GM12864 (cell line): ENCODE data around the gene CTSA.

Source experiments
- DNase-seq: peaks from one replicate; pipeline ENCODE4 v3.0.0-alpha.2; 2011; ENCODE audit warnings: low read depth
- H3K4me3 ChIP-seq: 2 replicates; pipeline ENCODE4 v1.5.1; 2011; ENCODE audit warnings: mild to moderate bottlenecking, low read depth, low read length, control low read depth
- TF ChIP-seq, protein P1 (sequence below): IDR thresholded peaks from 2 replicates; pipeline ENCODE4 v1.5.1; 2011; ENCODE audit warnings: low read depth, mild to moderate bottlenecking, moderate library complexity, low read length, control low read depth, inconsistent platforms; ENCODE audit errors: missing control alignments

CTSA gene

DNA sequence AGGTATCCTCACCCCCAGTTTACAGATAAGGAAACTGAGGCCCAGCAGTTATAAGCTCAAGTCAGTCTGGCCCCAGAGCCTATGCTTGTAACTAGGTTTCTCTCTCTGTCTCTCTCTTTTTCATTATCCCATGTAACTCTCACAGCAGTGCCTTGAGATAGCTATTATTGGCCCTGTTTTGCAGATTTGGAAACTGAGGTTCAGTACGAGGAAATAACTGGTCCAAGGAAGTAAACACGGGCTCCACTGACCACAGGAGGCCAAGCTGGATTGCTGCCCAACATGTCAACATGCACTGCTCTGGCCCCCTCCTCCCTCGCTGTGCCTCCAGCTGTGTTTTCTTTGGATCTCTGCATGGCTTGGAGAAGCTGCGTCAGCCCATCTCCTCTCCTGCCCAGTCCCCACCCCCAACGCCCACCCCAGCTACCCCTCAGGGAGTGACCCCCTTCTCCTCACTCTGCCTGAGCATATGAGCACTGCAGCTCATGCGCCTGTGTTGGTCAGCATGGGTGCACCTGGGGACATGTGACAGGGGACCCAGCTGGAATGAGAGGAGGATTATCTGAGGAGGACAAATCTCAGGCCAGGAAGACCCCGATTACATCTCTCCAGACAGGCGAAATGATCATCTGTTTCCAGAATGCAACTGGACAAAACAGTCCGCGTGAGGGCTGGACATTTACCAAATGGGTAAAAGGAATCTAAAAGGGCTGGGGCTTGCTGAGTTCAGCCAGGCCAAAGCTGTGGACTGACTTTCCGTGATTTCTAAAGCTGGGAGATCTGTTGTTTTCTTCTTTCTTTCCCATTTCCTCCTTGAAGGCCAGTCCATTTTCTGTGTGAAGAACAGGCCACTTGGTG, 28.6 kb downstream of the CTSA start:
- H3K4me3 ChIP-seq, result no peak overlapping the region
- DNase-seq, result no peak
- TF ChIP-seq, protein P1, sequence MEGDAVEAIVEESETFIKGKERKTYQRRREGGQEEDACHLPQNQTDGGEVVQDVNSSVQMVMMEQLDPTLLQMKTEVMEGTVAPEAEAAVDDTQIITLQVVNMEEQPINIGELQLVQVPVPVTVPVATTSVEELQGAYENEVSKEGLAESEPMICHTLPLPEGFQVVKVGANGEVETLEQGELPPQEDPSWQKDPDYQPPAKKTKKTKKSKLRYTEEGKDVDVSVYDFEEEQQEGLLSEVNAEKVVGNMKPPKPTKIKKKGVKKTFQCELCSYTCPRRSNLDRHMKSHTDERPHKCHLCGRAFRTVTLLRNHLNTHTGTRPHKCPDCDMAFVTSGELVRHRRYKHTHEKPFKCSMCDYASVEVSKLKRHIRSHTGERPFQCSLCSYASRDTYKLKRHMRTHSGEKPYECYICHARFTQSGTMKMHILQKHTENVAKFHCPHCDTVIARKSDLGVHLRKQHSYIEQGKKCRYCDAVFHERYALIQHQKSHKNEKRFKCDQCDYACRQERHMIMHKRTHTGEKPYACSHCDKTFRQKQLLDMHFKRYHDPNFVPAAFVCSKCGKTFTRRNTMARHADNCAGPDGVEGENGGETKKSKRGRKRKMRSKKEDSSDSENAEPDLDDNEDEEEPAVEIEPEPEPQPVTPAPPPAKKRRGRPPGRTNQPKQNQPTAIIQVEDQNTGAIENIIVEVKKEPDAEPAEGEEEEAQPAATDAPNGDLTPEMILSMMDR, result no peak

DNA sequence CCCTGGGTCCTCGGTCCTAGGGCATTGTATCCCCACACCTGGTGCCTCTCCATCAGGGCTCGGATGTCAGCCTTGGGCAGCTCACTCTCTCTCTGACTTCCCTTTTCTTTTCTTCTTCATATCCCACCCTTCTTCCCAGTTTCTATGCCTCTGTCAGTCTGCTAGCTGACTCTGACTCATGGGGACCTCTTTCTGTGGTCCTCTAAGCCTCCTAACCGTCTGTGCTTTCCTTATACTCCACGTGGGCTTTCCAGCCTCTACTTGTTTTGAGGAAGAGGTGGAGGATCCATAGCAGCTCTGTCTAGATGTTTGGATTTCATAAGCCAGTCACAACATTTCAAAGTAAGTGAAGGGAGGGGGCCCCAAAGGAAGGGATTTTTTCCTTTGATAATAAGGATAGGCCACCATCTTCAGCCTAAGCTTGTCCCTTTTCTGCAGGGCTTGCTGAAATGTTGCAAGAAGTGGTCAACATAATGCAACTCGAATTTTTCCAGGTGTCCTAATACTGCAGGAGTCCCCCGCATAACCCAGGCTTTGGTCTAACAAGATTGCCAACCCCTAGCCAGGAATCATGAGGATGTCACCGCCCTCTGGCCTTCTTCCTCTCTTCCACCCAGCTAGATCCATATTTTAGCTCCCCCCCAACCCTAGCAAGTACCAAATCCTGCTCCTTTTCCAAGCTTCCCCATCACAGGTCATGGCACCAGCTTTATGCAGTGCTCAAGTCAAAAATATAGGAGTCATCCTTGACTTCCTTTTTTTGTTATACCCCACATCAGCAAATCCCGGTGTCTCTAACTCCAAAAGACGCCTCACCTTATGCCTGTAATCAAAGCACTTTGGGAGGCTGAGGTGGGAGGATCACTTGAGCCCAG, 29.6 kb downstream of the CTSA start:
- DNase-seq, result no peak
- TF ChIP-seq, protein P1, result no peak
- H3K4me3 ChIP-seq, result no peak overlapping the region

DNA sequence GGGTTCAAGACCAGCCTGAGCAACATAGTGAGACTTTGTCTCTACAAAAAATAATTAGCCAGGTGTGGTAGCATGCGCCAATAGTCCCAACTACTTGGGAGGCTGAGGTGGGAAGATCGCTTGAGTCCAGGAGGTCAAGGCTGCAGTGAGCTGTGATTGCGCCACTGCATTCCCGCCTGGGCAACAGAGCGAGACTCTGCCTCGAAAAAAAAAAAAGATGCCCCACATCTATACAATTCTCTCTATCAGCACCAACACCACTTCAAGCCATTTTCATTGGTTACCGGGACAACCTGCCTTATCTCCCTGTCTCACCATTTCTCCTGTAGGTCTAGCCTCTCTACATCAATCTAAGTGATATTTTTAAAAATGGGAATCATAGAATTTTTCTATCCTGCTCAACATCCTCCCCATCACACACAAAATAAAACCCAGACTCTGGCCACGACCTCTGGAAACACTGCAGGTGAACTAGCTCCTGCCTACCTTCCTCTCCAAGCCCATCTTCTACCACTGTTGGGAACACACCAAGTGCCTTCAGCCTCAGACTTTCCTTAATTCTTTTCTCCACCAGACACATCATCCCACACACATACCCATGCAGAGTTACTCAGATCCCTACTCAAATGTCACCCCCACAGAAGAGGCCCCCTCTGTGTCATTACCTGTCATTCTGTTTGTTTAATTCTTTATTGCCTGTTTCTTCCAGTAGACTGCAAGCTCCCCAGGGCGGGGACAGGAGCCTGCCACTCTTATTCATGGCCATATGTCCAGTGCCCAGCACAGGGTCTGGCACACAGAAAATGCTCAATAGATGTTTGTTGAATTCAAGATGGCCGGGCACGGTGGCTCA, 30.4 kb downstream of the CTSA start:
- H3K4me3 ChIP-seq, result no peak overlapping the region
- TF ChIP-seq, protein P1, result no peak

DNA sequence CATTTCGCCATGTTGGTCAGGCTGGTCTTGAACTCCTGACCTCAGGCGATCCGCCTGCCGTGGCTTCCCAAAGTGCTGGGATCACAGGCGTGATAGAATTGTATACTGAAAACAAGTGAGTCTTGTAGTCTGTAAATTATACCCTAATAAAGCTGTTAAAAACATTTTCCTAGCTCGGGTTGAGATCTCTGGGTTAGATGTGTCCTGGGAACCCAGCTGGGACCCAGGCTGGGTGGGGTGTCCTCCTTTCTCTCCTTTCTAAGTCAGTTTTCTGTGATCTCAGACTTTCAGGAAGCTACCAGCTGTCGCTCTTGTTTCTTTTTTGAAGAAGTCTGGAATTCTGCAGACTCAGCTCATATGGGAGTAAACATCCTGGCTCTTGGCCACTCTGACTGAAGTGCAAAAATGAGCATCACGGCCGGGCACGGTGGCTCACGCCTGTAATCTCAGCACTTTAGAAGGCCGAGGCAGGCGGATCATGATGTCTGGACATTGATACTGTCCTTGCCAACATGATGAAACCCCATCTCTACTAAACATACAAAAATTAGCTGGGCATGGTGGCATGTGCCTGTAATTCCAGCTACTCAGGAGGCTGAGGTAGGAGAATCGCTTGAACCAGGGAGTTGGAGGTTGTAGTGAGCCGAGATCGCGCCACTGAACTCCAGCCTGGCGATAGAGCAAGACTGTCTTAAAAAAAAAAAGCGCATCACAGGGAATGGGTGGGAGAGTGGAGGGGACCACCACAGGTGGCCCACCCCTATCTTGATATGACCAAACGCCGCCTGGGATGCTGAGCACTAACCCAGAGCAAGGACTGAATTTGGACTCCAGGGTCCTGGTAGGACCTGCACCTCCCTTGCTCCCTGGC, 33.5 kb downstream of the CTSA start:
- no peak overlapping the region for H3K4me3 ChIP-seq
- TF ChIP-seq, protein P1, result no peak
- DNase-seq, result no peak

More for the DNA sequence above, 30.4 kb downstream of the CTSA start:
- DNase-seq, result no peak

DNA sequence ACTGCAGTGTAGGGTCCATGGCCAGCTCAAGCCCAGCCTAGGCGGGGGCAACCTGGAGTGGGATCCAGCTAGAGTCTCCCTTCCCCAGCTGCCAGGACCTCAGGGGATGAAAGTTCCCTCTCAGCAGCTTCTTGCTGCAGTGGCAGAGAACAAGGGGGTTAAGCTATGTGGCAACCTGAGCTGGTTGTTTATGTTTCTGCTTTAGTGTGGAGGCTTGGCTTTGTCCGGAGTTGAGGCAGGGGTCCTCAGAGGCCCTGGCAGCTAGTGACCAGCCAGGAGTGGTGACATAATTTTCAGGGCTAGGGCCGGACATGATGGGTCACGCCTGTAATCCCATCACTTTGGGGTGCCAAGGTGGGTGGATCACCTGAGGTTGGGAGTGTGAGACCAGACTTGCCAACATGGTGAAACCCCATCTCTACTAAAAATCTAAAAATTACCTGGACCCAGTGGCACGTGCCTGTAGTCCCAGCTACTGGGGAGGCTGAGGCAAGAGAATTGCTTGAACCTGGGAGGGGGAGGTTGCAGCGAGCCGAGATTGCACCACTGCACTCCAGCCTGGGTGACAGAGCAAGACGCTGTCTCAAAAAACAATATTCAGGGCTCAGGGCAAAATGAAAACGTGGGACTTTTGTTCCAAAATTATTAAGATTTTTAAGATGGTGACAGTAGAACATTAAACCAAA, 34.8 kb downstream of the CTSA start:
- no peak for DNase-seq
- TF ChIP-seq, protein P1, result no peak
- no peak overlapping the region for H3K4me3 ChIP-seq

DNA sequence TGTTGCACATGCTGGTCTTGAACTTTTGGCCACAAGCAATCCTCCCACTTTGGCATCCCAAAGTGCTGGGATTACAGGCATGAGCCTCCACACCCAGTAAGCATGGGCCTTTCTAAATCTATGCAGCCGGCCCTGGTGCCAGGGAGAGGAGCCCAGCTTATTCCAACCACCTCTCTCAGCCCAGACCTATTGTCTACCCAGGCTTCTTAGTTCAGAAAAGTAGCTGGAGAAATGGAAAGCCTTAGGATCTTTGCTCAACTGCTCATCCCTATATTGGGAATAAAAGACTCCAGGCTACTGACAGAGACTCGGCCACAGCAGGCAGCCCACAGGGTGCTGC, 35.6 kb downstream of the CTSA start:
- no peak overlapping the region for H3K4me3 ChIP-seq
- no peak for DNase-seq
- TF ChIP-seq, protein P1, result no peak
